ENCODE data around the gene DGKI. TPM values are rescaled to one million over a fixed set of nuclear protein-coding genes. Genes with fewer than 3 reads are reported as not detected.
"Not testable (repeated sequence)": the region's sequence is repeated elsewhere in the genome, so short reads cannot be mapped to it uniquely, and the experiment has no call there.

DGKI gene
- polyA plus RNA-seq, 3 donors, result 1.7 to 2.2 (median 2.0) TPM

DNA sequence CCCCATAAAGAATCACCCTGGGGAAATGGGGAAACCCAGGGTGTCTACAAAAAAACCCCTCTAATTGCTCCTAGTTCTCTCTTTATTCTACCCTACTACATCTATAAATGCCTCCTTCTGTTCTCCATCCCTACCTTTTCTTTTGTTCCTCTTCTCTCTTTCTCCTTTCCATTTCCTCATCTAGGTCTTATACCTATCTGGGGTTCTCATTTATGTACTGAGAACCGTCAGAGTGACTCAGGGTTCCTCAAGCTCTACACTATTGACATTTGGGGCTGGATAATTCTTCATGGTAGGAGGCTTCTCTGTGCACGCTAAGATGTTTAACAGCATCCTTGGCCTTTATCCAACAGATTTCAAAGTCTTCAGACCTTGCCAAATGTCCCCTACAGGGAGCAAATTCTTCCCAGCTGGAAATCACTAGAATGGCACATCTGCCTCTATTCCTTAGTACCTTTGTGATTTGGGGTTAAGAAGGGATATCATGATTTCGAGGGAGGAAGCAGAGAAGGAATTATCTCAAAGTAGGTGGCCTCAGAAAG lies 365.9 kb downstream of the DGKI start:
- DNase-seq (ENCODE audit: extremely low read depth in 1 of 11, low read depth in 9 of 11, low spot score in 4 of 11), result no peak

DNA sequence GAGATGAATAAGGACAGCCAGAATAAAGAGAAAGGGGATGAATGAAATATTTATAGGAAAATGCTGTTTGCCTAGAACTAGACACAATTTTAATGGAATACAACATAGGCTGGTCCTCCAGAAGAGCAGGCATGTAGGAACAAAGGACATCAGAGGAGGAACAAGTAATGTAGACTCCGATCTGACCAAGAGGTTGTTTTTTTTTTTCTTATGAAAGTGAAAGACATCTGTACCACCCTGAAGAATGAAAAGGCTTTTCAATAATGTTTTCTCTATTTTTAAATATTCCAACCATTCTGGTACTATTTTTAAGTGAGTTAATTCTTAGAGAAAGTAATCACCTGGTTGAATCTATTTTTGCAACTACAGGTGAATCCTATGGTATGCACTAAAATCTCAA lies 366.4 kb downstream of the DGKI start:
- DNase-seq (ENCODE audit: extremely low read depth in 1 of 11, low read depth in 9 of 11, low spot score in 4 of 11), result no peak

DNA sequence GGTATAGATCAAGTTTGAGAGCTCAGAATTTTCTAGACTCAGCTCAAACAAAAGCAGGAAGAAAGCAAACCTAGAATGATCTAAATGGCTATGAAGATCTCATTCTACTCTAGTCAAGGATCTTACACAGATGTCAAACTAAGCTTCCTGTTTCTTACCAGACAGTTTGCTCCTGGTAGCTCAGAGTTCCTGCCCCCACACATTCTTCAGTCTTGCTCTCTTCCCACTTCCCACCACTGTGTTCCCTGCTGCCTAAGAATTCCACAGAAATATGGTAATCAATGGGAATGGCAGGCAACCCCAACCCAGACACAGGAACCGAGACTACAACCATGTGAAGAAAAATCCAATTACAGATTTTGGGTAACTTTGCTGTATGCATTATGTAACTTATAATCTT lies 369.8 kb downstream of the DGKI start:
- DNase-seq (ENCODE audit: extremely low read depth in 1 of 11, low read depth in 9 of 11, low spot score in 4 of 11), result no peak

DNA sequence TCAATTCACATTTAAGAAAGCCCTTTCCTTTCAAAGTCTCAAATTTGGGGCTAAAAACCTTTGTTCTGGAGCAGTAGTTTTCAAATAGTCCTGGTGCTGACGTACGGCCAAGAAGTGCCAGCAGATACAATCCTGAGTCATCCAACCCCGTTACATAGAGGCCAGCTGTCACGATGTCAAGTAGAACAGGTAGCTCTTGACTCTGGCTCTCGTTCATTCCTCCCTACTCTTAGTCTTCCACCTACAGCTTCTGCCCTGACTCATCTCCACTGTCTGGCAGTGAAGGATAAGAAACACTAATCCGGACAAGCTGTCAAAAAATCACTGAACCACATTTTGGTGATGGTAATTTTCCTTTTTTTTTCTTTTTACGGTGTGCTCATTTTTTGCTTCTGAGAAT lies 370.8 kb downstream of the DGKI start:
- no peak for DNase-seq (ENCODE audit: extremely low read depth in 1 of 11, low read depth in 9 of 11, low spot score in 4 of 11)

DNA sequence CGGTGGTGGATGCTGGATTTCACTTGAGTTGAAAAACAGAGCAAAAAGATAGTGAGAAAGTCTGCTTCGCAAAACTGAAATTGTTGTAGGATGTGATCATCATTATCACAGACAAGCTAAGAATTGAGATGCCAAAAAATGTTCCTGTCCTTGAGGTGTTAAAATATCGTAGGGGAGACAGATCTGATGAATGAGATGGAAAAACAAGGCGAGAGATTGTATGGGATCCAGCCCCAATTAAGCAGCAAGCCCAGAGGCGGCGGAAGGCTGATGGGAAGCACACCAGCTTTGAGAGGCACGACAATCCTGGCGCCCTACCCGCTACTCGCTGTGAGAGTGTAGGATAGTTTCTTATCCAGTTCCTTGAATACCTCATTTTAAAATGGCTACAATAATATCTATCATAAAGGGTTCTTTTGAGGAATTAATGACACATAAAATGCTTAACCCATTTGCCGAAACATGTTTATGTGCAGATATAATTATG lies 372.2 kb downstream of the DGKI start:
- DNase-seq (ENCODE audit: extremely low read depth in 1 of 11, low read depth in 9 of 11, low spot score in 4 of 11), result no peak

DNA sequence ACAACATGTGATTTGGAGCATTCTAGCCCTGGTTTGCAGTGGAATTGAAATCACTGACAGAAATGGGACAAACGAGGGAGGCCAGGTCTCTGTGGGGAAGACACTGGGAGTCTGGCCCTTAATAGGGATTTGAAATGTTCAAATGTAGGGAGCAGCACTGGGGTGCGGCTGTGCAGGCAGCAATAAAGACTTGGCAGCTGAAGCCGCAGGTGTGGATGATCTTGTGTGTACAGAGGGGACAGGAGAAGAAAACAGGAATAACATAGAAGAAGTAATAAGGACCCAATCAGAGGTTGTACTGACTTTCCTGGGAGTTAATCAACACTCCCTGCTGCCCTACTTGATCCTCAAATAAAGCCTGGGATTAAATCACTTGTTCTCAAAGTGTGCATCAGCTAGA lies 375.6 kb downstream of the DGKI start:
- DNase-seq (ENCODE audit: extremely low read depth in 1 of 11, low read depth in 9 of 11, low spot score in 4 of 11), result no peak

DNA sequence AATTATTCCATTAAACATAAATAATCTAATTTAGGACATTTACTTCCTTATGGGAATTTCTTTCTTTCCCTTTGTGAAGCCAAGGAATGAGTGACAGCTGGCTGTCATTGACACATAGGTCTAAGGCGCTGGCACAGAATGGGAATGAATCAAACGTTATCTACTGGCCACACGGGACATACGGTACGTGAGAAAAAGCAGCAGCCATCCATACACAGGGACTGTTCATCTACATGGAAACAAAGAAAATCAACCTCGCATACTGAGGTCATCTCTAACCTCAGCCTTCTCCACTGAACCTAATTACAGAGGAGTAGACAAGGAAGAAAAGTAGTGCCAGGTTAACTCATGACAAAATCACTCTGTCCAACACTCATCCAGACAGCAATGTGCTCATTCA lies 376.9 kb downstream of the DGKI start:
- no peak for DNase-seq (ENCODE audit: extremely low read depth in 1 of 11, low read depth in 9 of 11, low spot score in 4 of 11)

DNA sequence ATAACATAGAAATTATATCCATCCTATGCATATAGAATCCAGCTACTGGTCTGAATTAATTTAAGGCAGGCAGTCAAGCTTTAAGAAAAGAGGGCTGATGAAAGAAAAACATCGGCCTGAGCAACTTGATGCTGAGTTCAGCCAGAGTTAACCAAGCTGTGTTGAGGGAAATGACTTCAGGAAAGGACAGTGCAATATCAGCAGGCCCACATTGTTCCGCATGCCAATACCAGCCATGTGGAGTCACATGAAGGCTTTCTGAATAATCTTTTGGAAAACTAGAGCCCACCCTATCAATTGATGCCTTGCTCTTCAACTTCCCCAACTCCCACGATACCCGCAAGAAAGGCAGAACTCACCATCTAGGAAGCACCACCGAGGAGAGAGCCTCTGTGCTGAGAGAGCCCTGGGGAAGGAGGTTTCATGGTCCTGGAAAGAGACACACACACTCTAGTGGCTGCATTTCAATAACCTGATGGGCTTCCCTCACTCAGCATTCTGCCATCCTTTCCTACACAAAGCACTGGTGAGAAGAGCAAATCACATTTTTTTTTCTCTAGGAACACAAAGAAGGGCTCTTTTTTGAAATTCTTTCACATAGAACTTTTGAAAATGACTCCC lies 377.5 kb downstream of the DGKI start:
- peak in 1 of 11 donors; percentile 7 for DNase-seq (ENCODE audit: extremely low read depth in 1 of 11, low read depth in 9 of 11, low spot score in 4 of 11)

DNA sequence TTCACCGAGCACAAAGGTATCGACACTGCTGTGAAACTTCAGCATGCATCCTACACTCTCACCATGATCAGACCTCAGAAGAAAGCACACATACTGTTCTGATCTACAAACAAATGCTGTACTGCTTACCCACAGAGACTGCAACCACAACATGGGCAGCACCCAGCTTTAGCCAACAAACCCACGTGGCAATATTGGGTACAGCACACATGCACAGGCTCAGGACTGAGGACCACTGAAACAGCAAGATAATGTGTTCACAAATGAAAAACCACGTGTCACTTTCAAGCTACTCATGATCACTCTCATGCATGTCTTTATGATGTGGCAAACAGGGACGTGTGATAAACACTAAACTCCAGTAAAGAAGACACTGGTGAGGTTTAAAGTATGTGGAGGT lies 383.9 kb downstream of the DGKI start:
- DNase-seq (ENCODE audit: extremely low read depth in 1 of 11, low read depth in 9 of 11, low spot score in 4 of 11), result no peak

DNA sequence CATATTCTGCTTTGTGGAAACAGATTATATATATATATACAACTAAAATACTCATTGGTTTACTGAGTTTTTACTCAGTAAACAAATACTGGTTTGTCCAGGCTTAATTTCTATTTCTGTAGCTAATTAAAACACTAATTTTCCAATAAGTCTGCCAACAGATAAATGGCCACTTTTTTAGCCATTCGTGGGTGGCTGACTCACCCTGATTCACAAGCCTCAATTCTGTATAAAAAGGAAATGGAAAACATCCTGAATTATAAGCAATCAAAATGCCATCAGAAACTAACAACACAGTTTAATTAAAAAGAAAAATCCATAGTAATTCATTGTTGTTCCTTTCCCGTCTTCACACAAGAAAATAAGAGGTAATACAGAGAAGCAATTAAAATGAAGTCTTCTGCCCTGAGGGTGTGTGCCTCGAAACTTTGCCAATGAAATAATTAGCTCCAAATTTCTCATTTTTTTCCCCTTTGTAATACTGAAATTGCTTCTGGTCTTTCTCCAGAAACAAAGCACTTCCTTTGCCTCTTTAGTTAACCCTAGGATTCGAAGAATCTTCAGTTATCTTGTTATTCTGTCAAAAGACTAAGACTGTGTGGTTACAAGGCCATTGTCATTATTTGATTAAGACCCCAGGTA lies 384.6 kb downstream of the DGKI start:
- no peak for DNase-seq (ENCODE audit: extremely low read depth in 1 of 11, low read depth in 9 of 11, low spot score in 4 of 11)

DNA sequence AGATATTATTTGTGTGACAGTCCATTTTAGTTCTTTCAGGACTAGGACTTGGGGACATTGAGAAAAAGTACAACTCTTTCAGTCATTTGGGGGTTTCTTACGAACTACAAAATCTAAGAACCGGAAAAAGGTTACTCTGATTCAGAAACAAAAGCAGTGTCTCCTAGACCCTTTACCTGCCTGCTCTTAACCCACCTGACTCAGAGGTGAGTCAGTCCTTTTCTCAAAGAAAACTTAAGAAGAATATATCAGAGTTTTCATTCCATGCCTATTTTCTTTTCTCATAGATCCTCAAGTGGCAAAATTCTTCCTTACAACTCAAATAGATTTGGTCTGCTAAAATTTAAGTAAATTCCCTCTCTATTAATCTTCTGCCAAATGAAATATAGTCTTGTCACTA lies 388.4 kb downstream of the DGKI start:
- DNase-seq (ENCODE audit: extremely low read depth in 1 of 11, low read depth in 9 of 11, low spot score in 4 of 11), result no peak

DNA sequence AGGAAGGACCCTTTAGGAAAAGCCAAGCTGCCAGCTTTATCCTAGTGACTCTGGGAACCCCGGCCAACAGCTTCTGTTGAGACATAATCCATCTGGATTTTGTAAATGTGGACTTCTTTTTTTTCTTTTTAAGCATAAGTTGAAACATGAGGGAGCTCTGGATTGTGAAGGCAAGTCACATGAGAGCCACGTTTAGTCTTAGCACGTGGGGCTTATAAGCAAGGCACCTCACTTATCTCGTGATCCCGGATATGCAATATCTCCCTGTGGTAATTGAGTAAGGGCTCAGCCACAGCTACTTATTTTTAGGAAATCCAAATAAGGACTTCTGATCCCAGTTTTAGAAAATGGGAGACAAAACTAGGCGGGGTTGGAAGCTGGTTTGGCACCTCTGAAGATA lies 392.0 kb downstream of the DGKI start:
- DNase-seq (ENCODE audit: extremely low read depth in 1 of 11, low read depth in 9 of 11, low spot score in 4 of 11), result peak in 6 of 11 donors; percentile 11 to 45 (median 26)

DNA sequence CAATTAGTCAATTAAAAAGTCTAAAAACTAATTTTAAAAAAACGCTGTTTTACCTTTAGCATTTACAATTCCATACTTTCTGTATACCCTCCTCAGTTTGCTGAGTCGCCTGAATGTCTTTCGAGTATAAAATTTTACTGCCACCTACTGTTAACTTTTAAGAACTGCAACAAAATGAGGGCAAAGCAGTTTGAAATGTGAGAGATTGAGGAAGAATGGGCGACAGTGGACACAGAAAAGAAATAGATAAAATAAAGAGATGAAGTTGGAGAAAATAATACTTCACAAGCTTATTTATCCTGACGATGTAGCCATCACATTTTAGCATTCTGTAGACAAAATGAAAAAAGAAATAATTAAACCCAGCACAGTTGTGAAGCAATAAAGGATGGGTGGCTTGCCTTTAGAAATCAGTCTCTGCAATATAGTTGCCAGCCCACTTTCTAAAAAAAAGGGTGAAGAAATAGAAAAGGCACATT lies 392.5 kb downstream of the DGKI start:
- DNase-seq (ENCODE audit: extremely low read depth in 1 of 11, low read depth in 9 of 11, low spot score in 4 of 11), result peak in 7 of 11 donors; percentile 26 to 64 (median 49)

DNA sequence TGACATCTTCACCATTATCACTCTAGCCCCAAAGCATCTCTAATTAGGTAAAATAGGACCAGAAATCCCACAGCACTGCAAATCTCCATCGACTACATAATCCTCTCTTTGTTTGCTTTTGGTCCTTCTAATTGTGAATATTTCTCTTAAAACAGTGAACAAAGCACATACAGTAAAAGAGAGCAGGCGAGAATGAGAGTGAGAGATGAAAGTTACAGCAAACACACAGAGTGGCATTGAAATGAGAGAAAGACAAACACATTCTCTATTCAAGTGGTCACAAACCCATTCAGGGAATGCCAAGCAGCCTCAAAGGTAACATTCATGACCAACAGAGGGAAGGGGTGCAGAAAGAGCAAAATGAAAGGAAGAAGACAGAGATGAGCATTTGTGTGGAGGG lies 393.4 kb downstream of the DGKI start:
- no peak for DNase-seq (ENCODE audit: extremely low read depth in 1 of 11, low read depth in 9 of 11, low spot score in 4 of 11)

DNA sequence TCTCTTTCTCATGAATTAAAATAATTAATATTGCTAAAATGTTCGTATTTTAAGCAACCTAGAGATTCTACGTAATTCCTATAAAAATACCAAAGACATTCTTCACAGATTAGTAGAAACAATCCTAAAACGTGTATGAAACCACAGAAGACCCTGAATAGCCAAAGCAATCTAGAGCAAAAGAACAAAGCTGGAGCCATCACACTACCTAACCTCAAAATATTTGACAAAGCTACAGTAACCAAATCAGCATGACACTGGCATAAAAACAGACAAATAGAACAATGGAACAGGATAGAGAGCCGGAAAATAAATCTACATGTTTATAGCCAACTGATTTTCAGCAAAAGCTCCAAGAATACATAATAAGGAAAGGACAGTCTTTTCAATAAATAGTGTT lies 397.8 kb downstream of the DGKI start:
- no peak for DNase-seq (ENCODE audit: extremely low read depth in 1 of 11, low read depth in 9 of 11, low spot score in 4 of 11)

DNA sequence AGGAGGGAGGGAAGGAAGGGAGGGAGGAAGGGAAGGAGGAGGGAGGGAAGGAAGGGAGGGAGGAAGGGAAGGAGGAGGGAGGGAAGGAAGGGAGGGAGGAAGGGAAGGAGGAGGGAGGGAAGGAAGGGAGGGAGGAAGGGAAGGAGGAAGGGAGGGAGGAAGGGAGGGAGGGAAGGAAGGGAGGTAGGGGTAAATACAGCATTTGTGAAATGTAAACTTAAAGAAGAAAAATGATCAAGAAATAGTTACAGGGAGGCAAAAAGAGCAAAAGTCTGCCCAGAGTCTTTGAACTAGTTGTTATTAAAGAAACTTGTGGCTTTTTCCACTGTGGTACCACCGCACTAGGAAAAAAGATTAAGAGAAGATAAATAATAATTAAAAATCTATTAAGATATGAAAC lies 398.2 kb downstream of the DGKI start:
- DNase-seq (ENCODE audit: extremely low read depth in 1 of 11, low read depth in 9 of 11, low spot score in 4 of 11), result not testable (repeated sequence)

DNA sequence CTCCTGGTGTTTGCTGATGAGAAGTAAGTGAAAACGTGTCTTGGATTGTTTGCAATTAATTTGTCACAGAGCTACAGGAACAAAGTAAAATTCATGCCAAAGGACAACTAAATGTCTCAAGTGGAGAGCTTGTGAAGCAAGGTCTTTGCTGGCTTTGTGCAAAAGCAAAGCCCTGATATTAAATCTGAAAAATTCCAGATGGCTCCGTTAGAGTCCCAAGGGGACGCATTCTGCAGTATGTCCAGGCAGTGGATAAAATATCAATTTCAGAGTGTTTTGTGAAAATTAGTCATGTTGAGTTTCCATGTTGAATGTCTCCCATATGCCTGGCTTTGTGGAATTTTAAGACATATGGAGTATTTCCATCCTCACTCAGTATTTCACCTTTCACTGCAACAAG lies 400.7 kb downstream of the DGKI start:
- peak in 2 of 11 donors; percentile 8 to 25 for DNase-seq (ENCODE audit: extremely low read depth in 1 of 11, low read depth in 9 of 11, low spot score in 4 of 11)

DNA sequence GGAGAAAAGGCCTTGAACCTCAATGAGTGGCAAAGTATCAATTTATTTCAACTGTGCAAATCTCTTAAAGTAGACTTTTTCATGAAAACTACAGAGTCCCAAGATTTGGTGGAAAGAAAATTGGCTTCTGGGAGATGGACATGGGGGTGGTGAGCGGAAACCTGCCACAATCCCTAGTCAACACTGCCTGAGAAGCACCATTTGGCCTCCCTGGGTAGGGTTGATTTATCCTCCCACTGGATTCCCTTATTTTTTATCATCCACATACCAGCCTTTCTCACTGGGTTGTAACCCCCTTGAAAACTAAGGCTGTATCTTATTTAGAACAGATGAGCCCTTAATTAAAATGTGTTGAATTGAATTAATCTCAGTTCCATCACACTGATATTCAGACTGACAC lies 401.5 kb downstream of the DGKI start:
- no peak for DNase-seq (ENCODE audit: extremely low read depth in 1 of 11, low read depth in 9 of 11, low spot score in 4 of 11)

DNA sequence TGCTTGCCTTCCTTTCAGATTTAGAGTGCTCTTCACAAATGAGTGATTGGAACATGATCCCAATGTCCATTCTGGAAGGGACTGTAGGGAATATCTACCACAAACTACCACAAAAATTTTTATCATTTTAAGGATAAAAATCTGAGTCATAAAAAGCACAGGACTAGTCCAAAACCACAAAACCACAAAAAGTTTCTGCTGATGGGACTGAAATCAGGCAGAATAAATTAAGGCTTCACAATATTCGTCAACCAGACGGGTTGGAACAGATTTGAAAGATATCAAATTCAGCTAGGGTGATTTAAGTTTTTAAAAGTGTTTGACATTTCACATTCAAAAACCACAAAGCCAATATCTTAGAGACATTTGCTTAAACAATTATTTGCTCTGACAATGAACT lies 403.2 kb downstream of the DGKI start:
- DNase-seq (ENCODE audit: extremely low read depth in 1 of 11, low read depth in 9 of 11, low spot score in 4 of 11), result no peak

DNA sequence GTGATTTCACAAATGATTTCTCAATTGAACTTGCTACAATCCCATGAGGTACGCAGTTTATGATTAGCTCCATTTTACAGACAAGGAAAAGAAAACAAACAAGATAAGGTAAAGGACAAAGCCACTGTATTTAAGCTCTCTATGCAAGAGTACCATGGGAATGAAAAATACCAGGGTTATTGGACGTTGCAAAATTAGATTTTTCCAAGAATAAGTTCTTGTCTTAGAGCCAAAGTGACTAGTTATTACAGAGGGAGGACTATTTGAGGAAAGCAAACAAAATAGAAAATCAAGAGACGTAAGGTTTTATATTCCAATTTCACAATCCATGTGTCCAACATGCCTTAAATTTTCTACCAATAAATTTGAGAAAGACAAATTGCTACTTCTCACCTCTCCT lies 405.3 kb downstream of the DGKI start:
- DNase-seq (ENCODE audit: extremely low read depth in 1 of 11, low read depth in 9 of 11, low spot score in 4 of 11), result no peak
